Lung (tissue), 12 donors: ENCODE measurements around the gene PTGES. TPM values are rescaled to one million over a fixed set of nuclear protein-coding genes. Genes with fewer than 3 reads are reported as not detected.

Source experiments
- ATAC-seq: fragments of 200-7000 bp; cut with Tn5 transposase; one replicate; pipeline ENCODE4 v1.9.1; 2020; ENCODE audit warnings: moderate number of reproducible peaks; ENCODE audit not compliant: insufficient read depth, low FRiP score
- DNase-seq, 3 donors: peaks; one replicate each; pipeline ENCODE4 v3.0.0-alpha.2; 2013 to 2017
- H3K27ac ChIP-seq, 2 donors: one replicate each; pipeline ENCODE4 v1.5.1; 2013; ENCODE audit warnings: mild to moderate bottlenecking in 2 of 2, moderate library complexity in 2 of 2, control low read depth in 1 of 2, inconsistent platforms in 1 of 2, low read depth in 1 of 2, low read length in 1 of 2
- H3K27me3 ChIP-seq, 3 donors: one replicate each; pipeline ENCODE4 v1.5.1; 2013; ENCODE audit warnings: low read length in 2 of 3; ENCODE audit not compliant: control insufficient read depth in 3 of 3, insufficient read depth in 3 of 3
- H3K36me3 ChIP-seq, 4 donors: one replicate each; pipeline ENCODE4 v1.5.1; 2013; ENCODE audit warnings: low read length in 4 of 4, mild to moderate bottlenecking in 1 of 4, moderate library complexity in 1 of 4; ENCODE audit not compliant: control insufficient read depth in 4 of 4, insufficient read depth in 4 of 4
- H3K4me1 ChIP-seq, 5 donors: one replicate each; pipeline ENCODE4 v1.5.1; 2013; ENCODE audit warnings: low read length in 5 of 5, mild to moderate bottlenecking in 2 of 5, moderate library complexity in 1 of 5; ENCODE audit not compliant: control insufficient read depth in 5 of 5, insufficient read depth in 5 of 5
- H3K4me3 ChIP-seq: one replicate; pipeline ENCODE4 v1.5.1; 2013; ENCODE audit warnings: mild to moderate bottlenecking, control low read depth, moderate library complexity
- H3K9ac ChIP-seq, 2 donors: one replicate each; pipeline ENCODE4 v1.5.1; 2013; ENCODE audit warnings: low read length in 2 of 2, control low read depth in 1 of 2; ENCODE audit not compliant: insufficient read depth in 1 of 2
- H3K9me3 ChIP-seq, 4 donors: one replicate each; pipeline ENCODE4 v1.5.1; 2013; ENCODE audit warnings: low read length in 3 of 4, mild to moderate bottlenecking in 1 of 4, moderate library complexity in 1 of 4; ENCODE audit not compliant: control insufficient read depth in 4 of 4, insufficient read depth in 3 of 4
- CTCF ChIP-seq: IDR thresholded peaks from 2 replicates; pipeline ENCODE4 v1.5.1; 2012; ENCODE audit warnings: mild to moderate bottlenecking; ENCODE audit errors: control extremely low read depth, extremely low read depth
- WGBS, 2 donors: extraction: QIAGEN DNeasy Blood & Tissue Kit; methylation state at CpG; one replicate each; pipeline ENCODE4 v1.1.7; 2013; 5-methylcytosine and 5-hydroxymethylcytosine counted together
- polyA plus RNA-seq, 2 donors: library from polyadenylated mRNA; stranded (reverse); fragments of 200-250 nt; gene quantifications; one replicate each; pipeline ENCODE4 v1.2.1, GENCODE V29; 2013
- total RNA-seq, 2 donors: library from RNA; depleted of rRNA in 1 of 2; stranded (reverse); fragments of >200 nt in 1 of 2; gene quantifications; one replicate each; pipeline ENCODE4 v1.2.1, GENCODE V29; 2014 to 2021
- donor health status: control.
- donor health status: control.
- donor health status: Bipolar disorder and iron deficiency.
- donor health status: healthy.
- donor health status: DM: yes; HTN: yes; CAD: no.

PTGES gene
- total and polyA plus RNA-seq, 4 donors: 8.0 to 19.8 (median 14.0) TPM

DNA sequence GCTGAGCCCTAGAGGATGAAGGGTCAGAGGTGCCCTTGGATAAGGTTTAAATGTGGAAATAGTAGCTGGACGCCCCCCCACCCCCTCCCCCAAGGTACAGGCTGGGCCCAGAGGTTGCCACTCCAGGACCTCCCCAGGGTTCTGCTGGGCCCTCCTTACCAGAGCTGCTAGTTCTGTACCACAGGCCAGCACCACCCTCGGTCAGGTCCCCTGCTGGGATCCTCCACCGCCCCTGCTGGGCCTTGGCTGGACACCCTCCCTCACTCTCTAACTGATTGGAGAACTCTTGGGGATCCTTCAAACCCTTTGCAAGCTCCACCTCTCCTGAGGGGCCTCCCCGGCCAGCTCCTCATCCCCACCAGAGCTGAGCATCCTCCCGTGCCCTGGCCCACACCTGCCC lies 34.9 kb downstream of the PTGES start:
- no peak for ATAC-seq
- H3K4me3 ChIP-seq: no peak overlapping the region
- H3K36me3 ChIP-seq: no peaks in the 10 kb centered on the region
- no peak for TF ChIP-seq CTCF
- 80 to 86% methylated on average over 5 of the region's 5 CpGs for WGBS, 2 donors
- H3K27ac ChIP-seq: no peak overlapping the region
- no peak for DNase-seq
- H3K9me3 ChIP-seq: peaks cover 0 to 2% (median 0%) of the 10 kb centered on the region in 4 donors
- H3K4me1 ChIP-seq: peaks cover 0 to 5% (median 2%) of the 10 kb centered on the region in 5 donors
- no peak overlapping the region for H3K9ac ChIP-seq
- peaks cover 0 to 7% (median 0%) of the 10 kb centered on the region in 3 donors for H3K27me3 ChIP-seq

DNA sequence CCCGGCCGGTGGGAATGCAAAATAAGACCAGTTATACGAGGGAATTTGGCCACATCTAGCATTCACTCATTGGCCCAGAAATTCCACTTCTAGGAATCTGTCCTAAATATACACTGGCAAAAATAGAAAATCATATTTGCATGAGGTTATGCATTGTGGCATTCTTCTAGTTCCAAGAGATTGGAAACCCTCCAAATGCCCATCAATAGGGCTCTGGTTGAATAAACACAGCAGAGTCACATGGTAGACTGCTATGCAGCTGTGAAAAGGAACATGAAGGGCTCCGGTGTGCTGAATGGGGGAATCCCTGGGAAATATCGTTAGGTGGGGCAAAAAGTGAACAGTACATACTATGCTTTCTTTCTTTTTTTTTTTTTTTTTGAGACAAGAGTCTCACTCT lies 36.8 kb downstream of the PTGES start:
- no peak for TF ChIP-seq CTCF
- H3K27ac ChIP-seq: no peak overlapping the region
- peaks cover 0 to 7% (median 0%) of the 10 kb centered on the region in 3 donors for H3K27me3 ChIP-seq
- H3K4me1 ChIP-seq: peaks cover 0 to 20% (median 5%) of the 10 kb centered on the region in 5 donors
- ATAC-seq (no peak), DNase-seq (no peak)
- H3K9me3 ChIP-seq: peaks cover 0 to 2% (median 0%) of the 10 kb centered on the region in 4 donors
- no peak overlapping the region for H3K4me3 ChIP-seq
- no peak overlapping the region for H3K9ac ChIP-seq
- whole genome bisulfite sequencing, 2 donors: 62 to 86% methylated on average over 5 of the region's 5 CpGs
- no peaks in the 10 kb centered on the region for H3K36me3 ChIP-seq

GRCh38 chr9:129714511-129715061 lies 38.3 kb downstream of the PTGES start:
- Histone ChIP-seq H3K36me3 (no peaks in the 10 kb centered on the region), H3K4me3 (no peak overlapping the region), H3K4me1 (peaks cover 0 to 20% (median 5%) of the 10 kb centered on the region in 5 donors), H3K9ac (no peak overlapping the region), H3K9me3 (peaks cover 0 to 2% (median 0%) of the 10 kb centered on the region in 4 donors), H3K27me3 (peaks cover 0 to 5% (median 0%) of the 10 kb centered on the region in 3 donors), H3K27ac (no peak overlapping the region)
- WGBS, 2 donors: 76 to 82% methylated on average over 15 of the region's 15 CpGs
- ATAC-seq (no peak), DNase-seq (no peak)
- no peak for TF ChIP-seq CTCF

DNA sequence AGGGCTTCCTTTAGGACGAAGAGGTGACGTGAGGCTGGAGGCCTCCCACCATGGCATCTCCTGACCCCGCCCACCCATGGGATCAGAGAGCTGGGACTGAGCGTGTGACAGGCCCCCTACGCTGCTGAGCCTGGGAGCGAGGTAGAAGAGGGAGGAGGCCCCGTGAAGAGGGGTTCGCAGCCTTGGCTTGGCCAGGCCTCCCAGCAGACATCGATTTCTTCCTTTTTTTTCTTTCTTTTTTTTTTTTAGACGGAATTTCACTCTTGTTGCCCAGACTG lies 39.5 kb downstream of the PTGES start:
- no peak for TF ChIP-seq CTCF
- 92 to 93% methylated on average over 10 of the region's 10 CpGs for WGBS, 2 donors
- H3K27me3 ChIP-seq: no peaks in the 10 kb centered on the region
- no peak overlapping the region for H3K4me3 ChIP-seq
- H3K4me1 ChIP-seq: peaks cover 0 to 20% (median 0%) of the 10 kb centered on the region in 5 donors
- H3K36me3 ChIP-seq: no peaks in the 10 kb centered on the region
- H3K9ac ChIP-seq: no peak overlapping the region
- H3K27ac ChIP-seq: no peak overlapping the region
- H3K9me3 ChIP-seq: no peaks in the 10 kb centered on the region
- ATAC-seq: no peak
- DNase-seq: no peak
